PC-3 (cell line): ENCODE results near the gene KICS2. TPM values are rescaled to one million over a fixed set of nuclear protein-coding genes. Genes with fewer than 3 reads are reported as not detected.

ENCODE experiments used
- ATAC-seq: fragments of 200-7000 bp; cut with Tn5 transposase; 2 replicates; pipeline ENCODE4 v1.9.1; 2020; ENCODE audit warnings: mild to moderate bottlenecking, moderate library complexity
- BruUV-seq: library from RNA; stranded (reverse); fragments of 400-500 nt; replicated peaks from 2 replicates; lab custom pipeline; 2021; lab: Mats Ljungman, UMichigan
- CTCF ChIA-PET: fragments of 300-600 bp; sonication (Branson Sonifier 250); formaldehyde crosslinking; loops from one replicate; lab custom pipeline; 2022; ENCODE audit warnings: antibody characterized with exemption; lab: Charles Lee
- POLR2A ChIA-PET: fragments of 300-600 bp; sonication (Branson Sonifier 250); formaldehyde crosslinking; loops from one replicate; lab custom pipeline; 2022; ENCODE audit warnings: antibody characterized with exemption; ENCODE audit not compliant: unreplicated experiment; lab: Charles Lee
- DNase-seq: peaks from one replicate; pipeline ENCODE4 v3.0.0-alpha.2; 2015
- H2AFZ ChIP-seq: fragments of 300-600 bp; sonication (generic); 2 replicates; pipeline ENCODE4 v1.6.0; 2016; ENCODE audit warnings: antibody characterized with exemption, low read length
- H3F3A ChIP-seq: fragments of 300-600 bp; sonication (generic); one replicate; pipeline ENCODE4 v1.6.0; 2017; ENCODE audit warnings: antibody characterized with exemption, low read length, control low read depth, mild to moderate bottlenecking; ENCODE audit not compliant: unreplicated experiment
- H3K27ac ChIP-seq: fragments of 300-600 bp; sonication (generic); 2 replicates; pipeline ENCODE4 v1.5.1; 2016; ENCODE audit warnings: mild to moderate bottlenecking, low read length
- H3K27me3 ChIP-seq: fragments of 300-600 bp; sonication (generic); 2 replicates; pipeline ENCODE4 v1.6.1; 2016; ENCODE audit warnings: low read length, mixed read lengths
- H3K36me3 ChIP-seq: fragments of 300-600 bp; sonication (generic); 2 replicates; pipeline ENCODE4 v1.6.1; 2016; ENCODE audit warnings: low read depth, mixed run types, low read length, mixed read lengths
- H3K4me1 ChIP-seq: fragments of 300-600 bp; sonication (generic); 2 replicates; pipeline ENCODE4 v1.5.1; 2016; ENCODE audit warnings: low read length; ENCODE audit not compliant: insufficient read depth
- H3K4me2 ChIP-seq: fragments of 300-600 bp; sonication (generic); 2 replicates; pipeline ENCODE4 v1.6.0; 2016; ENCODE audit warnings: low read length
- H3K4me3 ChIP-seq: fragments of 300-600 bp; sonication (generic); 2 replicates; pipeline ENCODE4 v1.5.1; 2016; ENCODE audit warnings: mild to moderate bottlenecking, low read length, mixed read lengths
- H3K79me2 ChIP-seq: fragments of 300-600 bp; sonication (generic); 2 replicates; pipeline ENCODE4 v1.6.1; 2017; ENCODE audit warnings: low read length, mixed read lengths
- H3K9ac ChIP-seq: fragments of 300-600 bp; sonication (generic); 2 replicates; pipeline ENCODE4 v1.6.0; 2016; ENCODE audit warnings: mild to moderate bottlenecking, low read length
- H3K9me2 ChIP-seq: fragments of 300-600 bp; sonication (generic); replicated peaks from 2 replicates; pipeline ENCODE4 v1.6.1; 2016; ENCODE audit warnings: mixed run types, low read length, mixed read lengths
- H3K9me3 ChIP-seq: fragments of 300-600 bp; sonication (generic); 2 replicates; pipeline ENCODE4 v1.6.1; 2016; ENCODE audit warnings: low read length, mixed read lengths
- H4K20me1 ChIP-seq: fragments of 300-600 bp; sonication (generic); 2 replicates; pipeline ENCODE4 v1.6.1; 2016; ENCODE audit warnings: low read length, mixed read lengths
- EZH2 ChIP-seq: fragments of 300-600 bp; sonication (generic); IDR thresholded peaks from one replicate; pipeline ENCODE4 v1.6.1; 2017; ENCODE audit warnings: antibody characterized with exemption, mild to moderate bottlenecking, low read length; ENCODE audit not compliant: unreplicated experiment
- EZH2phosphoT487 ChIP-seq: fragments of 300-600 bp; sonication (generic); IDR thresholded peaks from 2 replicates; pipeline ENCODE4 v1.6.1; 2018; ENCODE audit warnings: mild to moderate bottlenecking, antibody characterized with exemption, low read length, borderline replicate concordance
- intact Hi-C: fragments of 100-400 bp; cut with micrococcal nuclease; formaldehyde crosslinking; loops from 2 replicates; pipeline ENCODE4 v1.9.0; 2023
- total RNA-seq: library from RNA; depleted of rRNA; stranded (reverse); fragments of >200 nt; gene quantifications from 2 replicates; pipeline ENCODE4 v1.2.3, GENCODE V29; 2014
- TF ChIP-seq, protein P1 (sequence below): fragments of 300-600 bp; sonication (generic); conservative IDR thresholded peaks from 2 replicates; pipeline ENCODE4 v1.5.1; 2017; ENCODE audit warnings: antibody characterized with exemption, low read depth, mild to moderate bottlenecking, low read length

KICS2 gene
- total RNA-seq, 1 experiment from 2014 or later, result 11.9 TPM

GRCh38 chr12:64243809-64244208, 21.7 kb upstream of the KICS2 start:
- no TSS peak for BruUV-seq

GRCh38 chr12:64240781-64241180, 18.7 kb upstream of the KICS2 start:
- H3K4me2 ChIP-seq, result no peak overlapping the region
- no peaks in the 10 kb centered on the region for H3K9me2 ChIP-seq
- no peak overlapping the region for H3K4me3 ChIP-seq
- H3K9me3 ChIP-seq, result no peaks in the 10 kb centered on the region
- H2AFZ ChIP-seq, result no peak overlapping the region
- H3K36me3 ChIP-seq, result no peaks in the 10 kb centered on the region
- TF ChIP-seq, protein P1, sequence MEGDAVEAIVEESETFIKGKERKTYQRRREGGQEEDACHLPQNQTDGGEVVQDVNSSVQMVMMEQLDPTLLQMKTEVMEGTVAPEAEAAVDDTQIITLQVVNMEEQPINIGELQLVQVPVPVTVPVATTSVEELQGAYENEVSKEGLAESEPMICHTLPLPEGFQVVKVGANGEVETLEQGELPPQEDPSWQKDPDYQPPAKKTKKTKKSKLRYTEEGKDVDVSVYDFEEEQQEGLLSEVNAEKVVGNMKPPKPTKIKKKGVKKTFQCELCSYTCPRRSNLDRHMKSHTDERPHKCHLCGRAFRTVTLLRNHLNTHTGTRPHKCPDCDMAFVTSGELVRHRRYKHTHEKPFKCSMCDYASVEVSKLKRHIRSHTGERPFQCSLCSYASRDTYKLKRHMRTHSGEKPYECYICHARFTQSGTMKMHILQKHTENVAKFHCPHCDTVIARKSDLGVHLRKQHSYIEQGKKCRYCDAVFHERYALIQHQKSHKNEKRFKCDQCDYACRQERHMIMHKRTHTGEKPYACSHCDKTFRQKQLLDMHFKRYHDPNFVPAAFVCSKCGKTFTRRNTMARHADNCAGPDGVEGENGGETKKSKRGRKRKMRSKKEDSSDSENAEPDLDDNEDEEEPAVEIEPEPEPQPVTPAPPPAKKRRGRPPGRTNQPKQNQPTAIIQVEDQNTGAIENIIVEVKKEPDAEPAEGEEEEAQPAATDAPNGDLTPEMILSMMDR, result no peak
- H4K20me1 ChIP-seq, result no peaks in the 10 kb centered on the region
- no TSS peak for BruUV-seq
- ChIA-PET CTCF (no interaction called here), POLR2A (no interaction called here)
- no peaks in the 10 kb centered on the region for H3K79me2 ChIP-seq
- intact Hi-C loops, result no loop called here
- ATAC-seq (no peak), DNase-seq (no peak)
- H3K9ac ChIP-seq, result no peak overlapping the region
- H3K4me1 ChIP-seq, result no peaks in the 10 kb centered on the region
- H3F3A ChIP-seq, result no peaks in the 10 kb centered on the region
- no peaks in the 10 kb centered on the region for H3K27me3 ChIP-seq
- H3K27ac ChIP-seq, result no peak overlapping the region

More at GRCh38 chr12:64243809-64244208, 21.7 kb upstream of the KICS2 start:
- intact Hi-C loops, result no loop called here
- Histone ChIP-seq H3K79me2 (no peaks in the 10 kb centered on the region), H3K36me3 (no peaks in the 10 kb centered on the region), H4K20me1 (no peaks in the 10 kb centered on the region), H3K27me3 (no peaks in the 10 kb centered on the region), H3K27ac (no peak overlapping the region), H2AFZ (no peak overlapping the region), H3K4me3 (no peak overlapping the region), H3K9ac (no peak overlapping the region), H3K4me2 (no peak overlapping the region), H3K9me2 (no peaks in the 10 kb centered on the region), H3K4me1 (no peaks in the 10 kb centered on the region), H3F3A (no peaks in the 10 kb centered on the region), H3K9me3 (no peaks in the 10 kb centered on the region)
- TF ChIP-seq, protein P1, result no peak
- TF ChIP-seq EZH2 (no peak), EZH2phosphoT487 (no peak)
- ATAC-seq (no peak), DNase-seq (no peak)
- ChIA-PET POLR2A (interaction anchor here (0.6 kb wide), 2 partner anchors 120 to 197 kb away, joined by 6 to 14 read pairs; no protein-coding TSS in a partner anchor), CTCF (no interaction called here)

- H3K4me3 ChIP-seq, result no peak overlapping the region
- ChIA-PET POLR2A (no interaction called here), CTCF (no interaction called here)
- H3F3A ChIP-seq, result no peaks in the 10 kb centered on the region
- no peak overlapping the region for H3K4me2 ChIP-seq
- no peaks in the 10 kb centered on the region for H3K9me2 ChIP-seq
- no peak overlapping the region for H3K27ac ChIP-seq
- no peak overlapping the region for H3K9ac ChIP-seq
- no peak for ATAC-seq
- intact Hi-C loops, result no loop called here
- no peaks in the 10 kb centered on the region for H3K36me3 ChIP-seq
- TF ChIP-seq EZH2phosphoT487 (no peak), EZH2 (no peak)
- TF ChIP-seq, protein P1, result no peak
- H3K27me3 ChIP-seq, result no peaks in the 10 kb centered on the region
- no peak for DNase-seq
- H3K9me3 ChIP-seq, result no peaks in the 10 kb centered on the region
- BruUV-seq, result no TSS peak
- H3K4me1 ChIP-seq, result no peaks in the 10 kb centered on the region
- no peaks in the 10 kb centered on the region for H3K79me2 ChIP-seq
- no peaks in the 10 kb centered on the region for H4K20me1 ChIP-seq
- H2AFZ ChIP-seq, result no peak overlapping the region
Measured at GRCh38 chr12:64237382-64237781, 15.3 kb upstream of the KICS2 start.
